Parathyroid adenoma (tissue), 2 donors: Measurements from ENCODE around the gene GABRR3.
A peak's percentile ranks its signal among the peaks of the same experiment; 100 is the strongest.

Experiments used
- H2AFZ ChIP-seq: fragments of 300-600 bp; sonication (generic); one replicate; pipeline ENCODE4 v1.7.0; 2017; ENCODE audit warnings: antibody characterized with exemption, mild to moderate bottlenecking
- H3K27ac ChIP-seq: fragments of 300-600 bp; sonication (generic); one replicate; pipeline ENCODE4 v1.7.0; 2017
- H3K27me3 ChIP-seq: fragments of 300-600 bp; sonication (generic); one replicate; pipeline ENCODE4 v1.7.0; 2017; ENCODE audit warnings: low read length; ENCODE audit not compliant: control insufficient read depth, insufficient read depth
- H3K36me3 ChIP-seq: fragments of 300-600 bp; sonication (generic); one replicate; pipeline ENCODE4 v1.7.0; 2017; ENCODE audit warnings: low read length; ENCODE audit not compliant: control insufficient read depth, insufficient read depth
- H3K4me1 ChIP-seq: fragments of 300-600 bp; sonication (generic); one replicate; pipeline ENCODE4 v1.7.0; 2017; ENCODE audit warnings: control low read depth
- H3K4me2 ChIP-seq: fragments of 300-600 bp; sonication (generic); one replicate; pipeline ENCODE4 v1.7.0; 2017; ENCODE audit warnings: low read length
- H3K4me3 ChIP-seq: fragments of 300-600 bp; sonication (generic); one replicate; pipeline ENCODE4 v1.7.0; 2017; ENCODE audit warnings: low read depth, low read length
- H3K79me2 ChIP-seq: fragments of 300-600 bp; sonication (generic); one replicate; pipeline ENCODE4 v1.7.0; 2017; ENCODE audit warnings: control low read depth
- H3K9ac ChIP-seq: fragments of 300-600 bp; sonication (generic); one replicate; pipeline ENCODE4 v1.7.0; 2017; ENCODE audit warnings: mild to moderate bottlenecking
- H3K9me3 ChIP-seq: fragments of 300-600 bp; sonication (generic); one replicate; pipeline ENCODE4 v1.7.0; 2017; ENCODE audit warnings: low read length; ENCODE audit not compliant: control insufficient read depth
- TF ChIP-seq, protein P1 (sequence below): fragments of 300-600 bp; sonication (generic); IDR thresholded peaks from one replicate; pipeline ENCODE4 v1.7.0; 2017; ENCODE audit warnings: antibody characterized with exemption, mild to moderate bottlenecking
- donor health status: primary hyperparathyroidism.

The GABRR3 gene

DNA sequence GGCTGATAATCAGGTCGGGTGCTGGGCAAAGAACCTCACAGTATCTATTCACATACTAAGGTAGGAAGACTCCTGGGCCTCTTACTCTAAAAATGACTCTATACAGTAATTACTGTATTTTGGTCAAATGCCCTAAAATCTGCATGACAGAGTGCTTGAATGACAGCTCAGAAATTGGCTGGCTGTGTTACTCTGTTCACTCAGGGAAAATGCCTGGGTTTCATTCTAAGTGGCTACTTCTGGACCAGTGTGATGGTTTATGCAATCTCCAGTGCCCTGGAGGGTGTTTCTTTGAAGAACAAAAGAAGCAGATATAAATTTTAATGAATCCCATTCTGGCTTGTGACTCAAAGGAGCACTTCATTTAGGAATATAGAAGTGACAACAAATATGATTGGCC is 2.2 kb downstream of the GABRR3 start:
- Histone ChIP-seq H2AFZ (no peak overlapping the region), H3K4me3 (no peak overlapping the region), H3K9ac (no peak overlapping the region), H3K79me2 (no peaks in the 10 kb centered on the region), H3K4me1 (no peaks in the 10 kb centered on the region), H3K36me3 (no peaks in the 10 kb centered on the region), H3K27me3 (no peaks in the 10 kb centered on the region), H3K27ac (no peak overlapping the region), H3K9me3 (no peaks in the 10 kb centered on the region), H3K4me2 (no peak overlapping the region)
- TF ChIP-seq, protein P1, sequence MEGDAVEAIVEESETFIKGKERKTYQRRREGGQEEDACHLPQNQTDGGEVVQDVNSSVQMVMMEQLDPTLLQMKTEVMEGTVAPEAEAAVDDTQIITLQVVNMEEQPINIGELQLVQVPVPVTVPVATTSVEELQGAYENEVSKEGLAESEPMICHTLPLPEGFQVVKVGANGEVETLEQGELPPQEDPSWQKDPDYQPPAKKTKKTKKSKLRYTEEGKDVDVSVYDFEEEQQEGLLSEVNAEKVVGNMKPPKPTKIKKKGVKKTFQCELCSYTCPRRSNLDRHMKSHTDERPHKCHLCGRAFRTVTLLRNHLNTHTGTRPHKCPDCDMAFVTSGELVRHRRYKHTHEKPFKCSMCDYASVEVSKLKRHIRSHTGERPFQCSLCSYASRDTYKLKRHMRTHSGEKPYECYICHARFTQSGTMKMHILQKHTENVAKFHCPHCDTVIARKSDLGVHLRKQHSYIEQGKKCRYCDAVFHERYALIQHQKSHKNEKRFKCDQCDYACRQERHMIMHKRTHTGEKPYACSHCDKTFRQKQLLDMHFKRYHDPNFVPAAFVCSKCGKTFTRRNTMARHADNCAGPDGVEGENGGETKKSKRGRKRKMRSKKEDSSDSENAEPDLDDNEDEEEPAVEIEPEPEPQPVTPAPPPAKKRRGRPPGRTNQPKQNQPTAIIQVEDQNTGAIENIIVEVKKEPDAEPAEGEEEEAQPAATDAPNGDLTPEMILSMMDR = no peak

DNA sequence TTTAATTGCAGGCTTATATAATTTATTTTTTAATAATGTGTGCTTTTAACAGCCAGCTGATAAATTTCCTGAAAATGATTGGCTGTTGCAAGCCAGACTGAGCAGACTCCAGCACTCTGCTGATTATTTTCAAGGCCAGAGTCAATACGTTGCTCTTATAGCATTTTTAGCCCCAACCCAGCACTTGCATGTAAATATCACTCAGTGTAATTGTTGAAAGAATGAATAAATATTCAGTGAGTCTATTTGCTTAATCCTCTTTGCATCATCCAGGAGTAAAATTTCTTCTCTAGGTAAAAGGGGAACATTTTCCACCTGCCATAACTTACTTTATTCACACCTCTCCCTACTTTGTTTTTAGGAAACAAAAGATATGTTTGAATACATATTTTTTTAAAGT is 2.9 kb downstream of the GABRR3 start:
- Histone ChIP-seq H3K4me2 (no peak overlapping the region), H3K79me2 (no peaks in the 10 kb centered on the region), H3K36me3 (no peaks in the 10 kb centered on the region), H3K4me1 (no peaks in the 10 kb centered on the region), H3K9me3 (no peaks in the 10 kb centered on the region), H2AFZ (no peak overlapping the region), H3K27me3 (no peaks in the 10 kb centered on the region), H3K9ac (no peak overlapping the region), H3K27ac (no peak overlapping the region), H3K4me3 (no peak overlapping the region)
- TF ChIP-seq, protein P1 = no peak

DNA sequence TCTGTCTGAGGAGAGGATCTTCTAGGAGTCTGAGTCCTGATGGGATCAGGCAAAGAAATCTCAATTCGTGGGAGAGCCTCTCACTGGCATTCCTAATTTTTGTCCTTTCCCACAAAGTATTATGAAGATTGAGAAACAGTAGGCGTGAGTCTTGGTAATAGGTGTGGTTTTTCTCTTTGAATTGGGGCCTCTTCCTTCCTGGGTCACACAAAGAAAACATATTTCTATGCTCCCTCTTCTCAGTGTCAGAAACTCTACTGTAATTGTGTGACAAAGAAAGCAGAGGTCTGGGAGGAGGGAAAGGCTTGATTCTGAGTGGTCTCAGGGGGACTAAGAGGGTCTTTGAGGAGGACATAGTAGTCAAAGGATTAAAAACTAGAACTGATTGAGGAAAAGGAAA is 6.0 kb downstream of the GABRR3 start:
- no peaks in the 10 kb centered on the region for H3K36me3 ChIP-seq
- H3K79me2 ChIP-seq = no peaks in the 10 kb centered on the region
- H3K4me1 ChIP-seq = no peaks in the 10 kb centered on the region
- H3K27me3 ChIP-seq = no peaks in the 10 kb centered on the region
- peak overlapping the region; percentile 28 for H2AFZ ChIP-seq
- H3K9me3 ChIP-seq = no peaks in the 10 kb centered on the region
- H3K4me2 ChIP-seq = no peak overlapping the region
- no peak overlapping the region for H3K4me3 ChIP-seq
- H3K27ac ChIP-seq = no peak overlapping the region
- H3K9ac ChIP-seq = no peak overlapping the region
- TF ChIP-seq, protein P1 = no peak

DNA sequence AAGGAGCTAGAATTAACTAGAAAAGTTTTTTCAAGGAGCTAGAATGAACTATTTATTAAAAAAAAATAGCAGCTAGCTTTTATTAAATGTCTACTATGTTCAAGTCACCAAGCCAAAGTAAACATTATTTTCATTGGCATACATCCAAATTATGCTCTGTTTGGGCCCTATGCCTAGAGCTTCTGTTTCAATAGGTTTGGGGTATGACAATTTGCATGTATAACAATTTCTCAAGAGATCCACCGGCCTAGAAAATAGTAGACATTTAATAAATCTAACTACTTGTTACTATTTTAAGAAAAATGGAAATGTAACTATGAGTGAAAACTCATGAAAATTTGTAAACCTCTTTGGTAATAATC is 8.0 kb downstream of the GABRR3 start:
- no peak overlapping the region for H3K4me2 ChIP-seq
- no peak overlapping the region for H2AFZ ChIP-seq
- H3K9me3 ChIP-seq = no peaks in the 10 kb centered on the region
- H3K79me2 ChIP-seq = no peaks in the 10 kb centered on the region
- TF ChIP-seq, protein P1 = no peak
- H3K27ac ChIP-seq = no peak overlapping the region
- no peak overlapping the region for H3K9ac ChIP-seq
- H3K4me3 ChIP-seq = no peak overlapping the region
- H3K27me3 ChIP-seq = no peaks in the 10 kb centered on the region
- no peaks in the 10 kb centered on the region for H3K36me3 ChIP-seq
- H3K4me1 ChIP-seq = no peaks in the 10 kb centered on the region

DNA sequence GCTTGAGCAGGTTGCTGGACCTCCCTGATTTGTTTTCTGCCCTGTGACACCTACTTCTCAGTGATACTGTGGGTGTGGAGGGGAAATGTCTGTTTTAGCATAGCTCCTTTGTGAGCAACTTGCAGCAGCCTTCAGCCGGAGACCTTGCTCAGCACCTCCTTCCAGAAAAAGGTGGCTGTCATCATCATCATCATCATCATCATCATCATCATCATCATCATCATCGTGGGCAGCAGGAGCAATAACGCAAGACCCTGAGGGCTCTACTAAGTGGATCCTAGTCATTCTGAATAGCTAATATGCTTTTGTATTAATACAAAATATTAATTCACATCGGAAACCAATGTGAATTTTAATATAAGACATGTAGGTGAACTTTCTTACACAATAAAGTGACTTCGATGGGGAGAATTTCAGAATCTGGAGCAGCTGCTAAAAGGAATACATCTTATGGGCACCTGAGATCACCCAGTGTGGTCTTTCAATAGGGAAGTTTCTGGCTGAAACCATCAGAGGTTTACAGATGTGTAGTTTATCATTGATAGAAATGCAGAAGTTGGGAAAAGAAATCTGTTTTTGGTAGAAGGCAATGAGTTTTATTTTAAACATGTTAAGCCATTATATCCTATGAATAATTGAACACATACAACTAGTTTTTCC is 8.6 kb downstream of the GABRR3 start:
- Histone ChIP-seq H3K79me2 (no peaks in the 10 kb centered on the region), H3K9me3 (no peaks in the 10 kb centered on the region), H3K9ac (no peak overlapping the region), H3K4me1 (no peaks in the 10 kb centered on the region), H3K4me2 (no peak overlapping the region), H2AFZ (peak overlapping the region; percentile 20), H3K36me3 (no peaks in the 10 kb centered on the region), H3K4me3 (no peak overlapping the region), H3K27ac (no peak overlapping the region), H3K27me3 (no peaks in the 10 kb centered on the region)
- TF ChIP-seq, protein P1 = no peak
